IgD-negative memory B cell (primary cell): Measurements from ENCODE around the gene KIAA1328. TPM values are rescaled to one million over a fixed set of nuclear protein-coding genes. Genes with fewer than 3 reads are reported as not detected.

Experiments
- H3K27ac Mint-ChIP-seq, 3 donors: one replicate each; pipeline ENCODE4 v1.8.0; 2020 to 2022; ENCODE audit warnings: mild to moderate bottlenecking in 3 of 3, mixed read lengths in 3 of 3, moderate library complexity in 1 of 3
- H3K27me3 Mint-ChIP-seq: one replicate; pipeline ENCODE4 v1.8.0; 2021; ENCODE audit warnings: mixed read lengths
- H3K36me3 Mint-ChIP-seq: one replicate; pipeline ENCODE4 v1.8.0; 2020; ENCODE audit warnings: mild to moderate bottlenecking, mixed read lengths
- H3K4me1 Mint-ChIP-seq, 3 donors: one replicate each; pipeline ENCODE4 v1.8.0; 2020 to 2022; ENCODE audit warnings: mixed read lengths in 3 of 3, mild to moderate bottlenecking in 1 of 3
- H3K4me3 Mint-ChIP-seq, 4 donors: one replicate each; pipeline ENCODE4 v1.8.0; 2020 to 2022; ENCODE audit warnings: mild to moderate bottlenecking in 4 of 4, mixed read lengths in 4 of 4, moderate library complexity in 3 of 4
- H3K9me3 Mint-ChIP-seq, 3 donors: one replicate each; pipeline ENCODE4 v1.8.0; 2020 to 2021; ENCODE audit warnings: mixed read lengths in 3 of 3, mild to moderate bottlenecking in 1 of 3
- polyA plus RNA-seq: library from polyadenylated mRNA; unstranded; fragments of 300-500 nt; fragmentation: Illumina TruSeq; gene quantifications from one replicate; pipeline ENCODE4 v1.2.3, GENCODE V29; 2021

KIAA1328 gene
- polyA plus RNA-seq, 1 donor from 2014 or later: 12.6 TPM

DNA sequence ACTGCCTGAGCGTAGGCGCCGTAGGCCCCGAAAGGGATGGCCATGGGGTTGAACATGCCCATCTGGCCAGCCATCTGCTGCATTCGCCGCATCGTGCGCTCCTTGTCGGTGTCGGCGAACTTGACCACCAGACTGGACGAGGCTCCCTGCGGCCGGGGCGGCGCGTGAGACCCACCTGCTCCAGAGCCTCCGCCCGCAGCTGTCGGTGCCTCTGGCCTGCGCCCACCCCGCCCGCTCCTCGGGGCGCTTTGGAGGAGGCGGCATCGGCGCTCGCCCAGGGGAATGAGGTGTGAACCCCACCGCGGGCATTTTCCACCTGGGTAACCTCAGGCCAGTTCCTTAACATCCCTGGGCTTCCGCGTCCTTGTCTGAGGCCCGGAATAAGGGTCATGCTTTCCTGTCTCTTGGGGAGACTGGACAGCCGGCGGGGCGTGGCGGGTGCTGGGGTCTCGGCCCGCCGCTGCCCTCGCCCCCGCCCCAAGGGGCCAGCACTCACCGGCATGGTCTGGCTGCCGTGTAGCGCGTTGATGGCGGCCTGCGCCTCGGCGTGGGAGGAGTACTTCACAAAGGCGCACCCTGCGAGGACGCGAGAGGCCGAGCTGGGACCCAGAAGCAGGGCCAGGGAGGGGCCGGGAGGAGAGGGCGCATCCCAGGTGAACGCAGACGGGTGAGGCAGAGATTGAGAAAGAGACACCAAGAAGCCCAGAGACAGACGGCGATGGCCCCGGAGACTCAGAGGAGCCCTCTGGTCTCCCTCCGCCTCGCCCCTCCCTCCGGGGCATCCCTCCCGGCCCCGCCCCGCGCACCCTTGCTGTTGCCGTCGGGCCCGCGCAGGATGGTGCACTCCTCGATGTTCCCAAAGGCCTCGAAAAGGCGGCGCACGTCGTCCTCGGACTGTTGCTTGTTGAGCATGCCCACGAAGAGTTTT, 445.6 kb downstream of the KIAA1328 start:
- peaks cover 23% of the 10 kb centered on the region for H3K27me3 Mint-ChIP-seq
- no peak overlapping the region for H3K4me3 Mint-ChIP-seq
- no peaks in the 10 kb centered on the region for H3K4me1 Mint-ChIP-seq
- peaks cover 0 to 11% (median 4%) of the 10 kb centered on the region in 3 donors for H3K9me3 Mint-ChIP-seq
- no peak overlapping the region for H3K27ac Mint-ChIP-seq
- no peaks in the 10 kb centered on the region for H3K36me3 Mint-ChIP-seq

DNA sequence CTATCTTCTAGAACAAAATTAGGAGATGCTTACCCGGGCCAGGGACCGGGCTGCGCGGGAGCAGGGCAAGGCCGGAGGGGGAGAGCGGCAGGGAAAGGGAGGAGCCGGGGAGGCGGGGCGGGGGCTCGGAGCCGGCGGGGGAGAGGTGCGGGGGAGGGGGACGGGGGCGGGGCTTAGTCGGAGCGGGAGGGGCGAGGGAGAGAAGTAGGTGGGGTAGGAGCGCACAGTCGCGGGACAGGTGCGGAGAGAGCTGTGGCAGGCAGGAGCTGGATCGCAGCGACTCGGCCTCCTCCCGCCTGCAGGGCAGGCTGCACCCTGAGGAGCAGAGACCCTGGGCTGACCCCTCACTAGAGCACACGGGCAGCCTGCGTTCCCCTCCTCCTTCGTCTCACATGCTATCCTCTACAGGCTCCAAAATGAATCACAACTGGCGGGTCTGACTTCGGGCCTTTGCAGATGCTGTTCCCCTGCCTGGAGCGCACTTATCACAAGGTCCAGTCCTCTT, 446.4 kb downstream of the KIAA1328 start:
- H3K27me3 Mint-ChIP-seq: peaks cover 23% of the 10 kb centered on the region
- H3K4me3 Mint-ChIP-seq: no peak overlapping the region
- no peaks in the 10 kb centered on the region for H3K36me3 Mint-ChIP-seq
- H3K4me1 Mint-ChIP-seq: no peaks in the 10 kb centered on the region
- peaks cover 0 to 9% (median 2%) of the 10 kb centered on the region in 3 donors for H3K9me3 Mint-ChIP-seq
- H3K27ac Mint-ChIP-seq: no peak overlapping the region

DNA sequence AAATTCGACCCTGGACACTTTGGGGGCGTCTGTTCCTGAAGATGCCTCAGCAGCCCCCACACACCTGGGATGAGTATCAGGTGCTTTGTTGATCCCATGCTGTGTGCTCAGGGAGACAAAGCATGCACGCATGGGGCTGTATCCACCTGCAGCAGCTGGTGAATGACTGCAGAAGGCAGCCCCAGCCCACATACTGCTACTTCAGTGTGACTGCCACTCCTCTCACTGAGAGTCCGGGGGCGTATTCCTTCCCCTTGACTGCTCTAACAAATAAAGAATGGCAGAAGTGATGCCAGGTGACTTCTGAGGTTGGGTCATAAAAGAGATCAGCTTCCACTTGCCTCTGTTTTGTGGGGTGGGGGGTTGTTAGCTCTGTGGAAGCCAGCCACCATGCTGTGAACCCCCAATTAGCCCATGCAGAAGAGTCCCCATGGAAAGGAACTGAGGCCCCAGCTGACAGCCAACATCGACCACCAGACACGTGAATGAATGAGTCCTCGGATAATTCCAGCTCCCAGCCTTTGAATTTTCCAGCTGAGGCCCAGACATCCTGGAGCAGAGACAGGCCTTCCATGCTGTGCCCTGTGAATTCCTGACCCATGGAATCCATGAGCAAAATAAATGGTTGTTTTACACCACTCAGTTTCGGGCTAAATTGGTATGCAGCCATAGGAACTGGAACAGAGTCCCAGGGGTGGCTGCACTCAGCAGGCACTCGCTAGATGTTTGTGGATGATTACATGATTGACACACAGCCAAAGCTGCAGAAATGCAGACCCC, 447.4 kb downstream of the KIAA1328 start:
- Mint-ChIP-seq H3K4me1 (no peaks in the 10 kb centered on the region), H3K4me3 (no peak overlapping the region), H3K9me3 (peaks cover 0 to 8% (median 0%) of the 10 kb centered on the region in 3 donors), H3K27ac (no peak overlapping the region), H3K27me3 (peaks cover 23% of the 10 kb centered on the region), H3K36me3 (no peaks in the 10 kb centered on the region)

DNA sequence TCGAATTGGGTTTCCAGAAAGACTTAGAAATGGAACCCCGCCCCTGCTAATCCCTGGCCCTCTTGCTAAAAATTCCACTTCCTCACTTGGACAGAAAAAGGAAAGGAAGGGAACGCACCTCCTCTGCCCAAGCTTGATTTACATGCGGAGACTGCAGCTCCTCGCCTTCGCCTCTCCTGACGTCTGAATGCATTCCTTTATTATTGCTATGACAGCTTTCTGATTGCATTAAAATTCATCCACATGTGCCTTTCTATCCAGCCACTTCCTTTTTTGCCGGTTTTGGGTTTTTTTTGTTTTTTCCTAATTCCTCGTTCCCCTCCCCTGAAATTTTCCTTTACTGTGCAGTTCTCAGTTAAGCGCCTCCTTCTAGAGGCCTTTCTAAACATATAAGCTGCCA, 448.9 kb downstream of the KIAA1328 start:
- H3K27me3 Mint-ChIP-seq: peaks cover 23% of the 10 kb centered on the region
- H3K27ac Mint-ChIP-seq: no peak overlapping the region
- H3K4me1 Mint-ChIP-seq: no peaks in the 10 kb centered on the region
- H3K9me3 Mint-ChIP-seq: peaks cover 0 to 9% (median 0%) of the 10 kb centered on the region in 3 donors
- no peak overlapping the region for H3K4me3 Mint-ChIP-seq
- H3K36me3 Mint-ChIP-seq: no peaks in the 10 kb centered on the region

Other genes starting within 250 kb of the KIAA1328 start
- 50.1 TPM for gene TPGS2, start 125 bp upstream of the KIAA1328 start, polyA plus RNA-seq